ENCODE data around the gene ROGDI. TPM values are rescaled to one million over a fixed set of nuclear protein-coding genes. Genes with fewer than 3 reads are reported as not detected.

The ROGDI gene
- total RNA-seq, 1 experiment from 2014 or later, result 36.4 TPM

DNA sequence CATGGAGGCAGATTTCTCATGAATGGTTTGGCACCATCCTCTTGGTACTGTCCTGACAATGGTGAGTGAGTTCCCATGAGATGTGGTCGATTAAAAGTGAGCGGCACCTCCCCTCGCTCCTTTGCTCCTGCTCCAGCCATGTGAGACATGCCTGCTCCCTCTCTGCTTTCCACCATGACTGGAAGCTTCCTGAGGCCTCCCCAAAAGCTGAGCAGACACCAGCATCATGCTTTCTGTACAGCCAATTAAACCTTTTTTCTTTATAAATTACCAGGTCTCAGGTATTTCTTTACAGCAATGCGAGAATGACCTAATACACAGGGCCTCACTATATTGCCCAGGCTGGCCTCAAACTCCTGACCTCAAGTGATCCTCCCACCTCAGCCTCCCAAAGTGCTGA lies 47.6 kb downstream of the ROGDI start:
- no peak overlapping the region for H3K4me3 Mint-ChIP-seq
- Histone ChIP-seq H3K27me3 (ENCODE audit: insufficient read depth, low read length) (no peaks in the 10 kb centered on the region), H3K9ac (ENCODE audit: extremely low read depth, insufficient read length, low read length) (no peak overlapping the region), H3K23ac (ENCODE audit: insufficient read length, low read depth, low read length) (no peak overlapping the region), H4K20me1 (ENCODE audit: control insufficient read depth, insufficient read depth, insufficient read length) (no peaks in the 10 kb centered on the region), H4K5ac (ENCODE audit: insufficient read length, low read depth, low read length) (no peak overlapping the region), H3K27ac (ENCODE audit: insufficient read length, low read depth, low read length) (no peak overlapping the region), H3K14ac (ENCODE audit: insufficient read depth, low read length) (no peak overlapping the region), H3K4ac (ENCODE audit: low read depth, low read length) (no peak overlapping the region), H3K18ac (ENCODE audit: insufficient read length, low read depth, low read length) (no peak overlapping the region), H2AK5ac (ENCODE audit: insufficient read length, low read length) (no peak overlapping the region), H3T11ph (ENCODE audit: low read length) (no peak overlapping the region), H2BK20ac (ENCODE audit: low read depth, low read length, poor library complexity, severe bottlenecking) (no peak overlapping the region), H2BK5ac (ENCODE audit: insufficient read length, low read length) (no peak overlapping the region), H3K56ac (ENCODE audit: insufficient read length, low read depth, low read length) (no peak overlapping the region), H4K91ac (ENCODE audit: insufficient read length, low read depth, low read length) (no peak overlapping the region), H2BK120ac (ENCODE audit: low read depth, low read length, poor library complexity, severe bottlenecking) (no peak overlapping the region), H4K8ac (replicated peaks; ENCODE audit: insufficient read length, low read depth, low read length) (no peak overlapping the region), H2BK12ac (ENCODE audit: insufficient read length, low read depth, low read length) (no peak overlapping the region), H3K4me1 (ENCODE audit: insufficient read depth, low read length) (no peaks in the 10 kb centered on the region), H3K9me3 (ENCODE audit: control insufficient read depth, low read depth, low read length) (no peaks in the 10 kb centered on the region), H2AFZ (ENCODE audit: low read length) (no peak overlapping the region), H3K79me1 (ENCODE audit: insufficient read depth, low read depth, low read length, poor library complexity, severe bottlenecking) (no peaks in the 10 kb centered on the region), H3K79me2 (ENCODE audit: insufficient read depth, low read length) (no peaks in the 10 kb centered on the region), H3K23me2 (ENCODE audit: insufficient read length, low read depth, low read length, poor library complexity, severe bottlenecking) (no peaks in the 10 kb centered on the region), H2BK15ac (ENCODE audit: low read depth, low read length) (no peak overlapping the region), H3K4me2 (ENCODE audit: insufficient read depth, insufficient read length, low read length) (no peak overlapping the region)
- peaks cover 7 to 9% of the 10 kb centered on the region in 2 experiments; a peak in 3 of 5 replicates for H3K9me3 Mint-ChIP-seq
- H3K4me1 Mint-ChIP-seq, result no peaks in the 10 kb centered on the region
- TF ChIP-seq, protein P1, sequence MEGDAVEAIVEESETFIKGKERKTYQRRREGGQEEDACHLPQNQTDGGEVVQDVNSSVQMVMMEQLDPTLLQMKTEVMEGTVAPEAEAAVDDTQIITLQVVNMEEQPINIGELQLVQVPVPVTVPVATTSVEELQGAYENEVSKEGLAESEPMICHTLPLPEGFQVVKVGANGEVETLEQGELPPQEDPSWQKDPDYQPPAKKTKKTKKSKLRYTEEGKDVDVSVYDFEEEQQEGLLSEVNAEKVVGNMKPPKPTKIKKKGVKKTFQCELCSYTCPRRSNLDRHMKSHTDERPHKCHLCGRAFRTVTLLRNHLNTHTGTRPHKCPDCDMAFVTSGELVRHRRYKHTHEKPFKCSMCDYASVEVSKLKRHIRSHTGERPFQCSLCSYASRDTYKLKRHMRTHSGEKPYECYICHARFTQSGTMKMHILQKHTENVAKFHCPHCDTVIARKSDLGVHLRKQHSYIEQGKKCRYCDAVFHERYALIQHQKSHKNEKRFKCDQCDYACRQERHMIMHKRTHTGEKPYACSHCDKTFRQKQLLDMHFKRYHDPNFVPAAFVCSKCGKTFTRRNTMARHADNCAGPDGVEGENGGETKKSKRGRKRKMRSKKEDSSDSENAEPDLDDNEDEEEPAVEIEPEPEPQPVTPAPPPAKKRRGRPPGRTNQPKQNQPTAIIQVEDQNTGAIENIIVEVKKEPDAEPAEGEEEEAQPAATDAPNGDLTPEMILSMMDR (conservative IDR thresholded peaks at IDR 0.05), result no peak
- no peaks in the 10 kb centered on the region for H3K27me3 Mint-ChIP-seq (ENCODE audit: low read depth)
- H3K36me3 Mint-ChIP-seq (ENCODE audit: insufficient read depth in 1 of 3, low read depth in 3 of 3), result peaks cover 47 to 74% (median 67%) of the 10 kb centered on the region in 3 experiments
- no peak overlapping the region; a peak in 1 of 7 replicates for H3K27ac Mint-ChIP-seq
- DNase-seq, result no peak
- WGBS (ENCODE audit: extremely low coverage, insufficient read length, low lambda C conversion rate), result no CpG with 5 or more reads among the region's 4 CpGs
